ENCODE results near the gene OPN1SW.

DNA sequence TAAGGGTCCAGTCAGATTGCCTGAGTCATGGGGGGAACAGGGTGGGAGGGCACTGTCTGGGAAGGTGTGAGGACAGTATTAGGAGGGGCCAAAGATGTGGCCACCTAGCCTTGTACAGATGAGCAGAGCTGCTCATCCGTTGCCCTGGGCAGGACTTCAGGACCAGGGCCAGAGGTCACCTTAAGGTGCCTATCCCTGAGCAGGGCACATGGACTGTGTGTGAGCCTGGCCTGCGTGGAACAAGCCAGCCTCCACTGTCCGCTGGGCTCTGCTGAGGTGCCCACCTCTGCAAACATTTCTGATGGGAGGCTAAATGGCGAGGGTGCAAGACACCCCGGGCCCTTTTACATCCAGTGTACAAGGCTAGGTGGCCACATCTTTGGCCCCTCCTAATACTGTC lies 3.4 kb upstream of the OPN1SW start:
- TF ChIP-seq POLR2A (IDR thresholded peaks at IDR 0.05) (no peak), POLR2AphosphoS5 (IDR thresholded peaks at IDR 0.05) (no peak), CTCF (IDR thresholded peaks at IDR 0.05) (no peak), EP300 (IDR thresholded peaks at IDR 0.05; ENCODE audit: low read depth) (no peak)

Measured in transverse colon (tissue), 4 donors.